ENCODE data around the gene ACOT12.

DNA sequence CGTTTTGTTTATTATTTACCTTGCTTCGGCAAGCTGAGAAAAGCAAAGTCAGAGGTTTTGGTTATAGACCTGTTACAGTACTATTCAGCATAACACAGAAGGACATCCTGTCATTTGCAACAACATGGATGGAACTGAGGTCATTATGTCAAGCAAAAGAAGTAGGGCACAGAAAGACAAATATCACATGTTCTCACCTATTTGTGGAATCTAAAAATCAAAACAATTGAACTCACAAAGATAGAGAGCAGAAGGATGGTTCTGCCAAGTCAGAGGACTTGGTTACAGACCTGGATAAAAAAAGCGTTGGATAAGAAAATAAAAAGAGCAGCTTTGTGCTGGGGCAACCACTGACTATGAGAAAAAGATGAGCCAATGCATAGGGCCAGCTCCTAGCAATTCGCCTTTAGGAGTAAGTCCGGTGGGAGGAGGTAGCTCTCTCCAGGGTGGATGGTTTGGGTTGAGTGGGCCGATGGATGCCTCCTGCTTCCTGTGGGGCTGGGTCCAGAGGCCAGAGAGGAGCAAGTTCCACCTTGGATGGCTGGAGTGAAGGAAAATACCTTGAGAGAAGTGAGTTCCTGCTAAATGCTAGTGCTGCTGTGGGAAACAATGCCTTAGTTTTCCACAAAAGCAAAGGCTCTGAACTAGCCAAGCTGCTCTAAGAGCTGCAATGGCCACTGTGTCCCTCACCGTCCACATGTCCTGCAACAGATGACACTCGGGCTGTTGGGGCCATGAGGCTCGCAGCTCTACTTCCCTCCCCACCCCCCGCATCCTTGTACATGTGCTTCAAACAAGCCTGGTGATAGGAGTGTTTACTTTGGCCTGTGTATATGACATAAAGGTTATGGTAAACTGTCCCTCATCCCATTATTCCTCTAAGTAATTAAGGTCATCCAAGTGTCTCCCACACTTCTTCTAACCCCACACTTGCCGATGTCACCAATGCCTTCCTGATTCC is 38.4 kb downstream of the ACOT12 start:
- TF ChIP-seq CTCF (IDR thresholded peaks at IDR 0.05): no peak
- no peak for TF ChIP-seq POLR2A (IDR thresholded peaks at IDR 0.05)
- TF ChIP-seq POLR2AphosphoS5 (IDR thresholded peaks at IDR 0.05): no peak
